Endothelial cell (in vitro differentiated cells): ENCODE measurements around the gene BTBD7. TPM values are rescaled to one million over a fixed set of nuclear protein-coding genes. Genes with fewer than 3 reads are reported as not detected.

ENCODE experiments used
- DNase-seq: peaks from one replicate; pipeline ENCODE4 v3.0.0; 2021; ENCODE audit warnings: low spot score
- H3K27ac Mint-ChIP-seq: one replicate; pipeline ENCODE4 v1.8.0; 2021; ENCODE audit warnings: mixed read lengths, inconsistent platforms; ENCODE audit not compliant: unreplicated experiment
- H3K27me3 Mint-ChIP-seq: one replicate; pipeline ENCODE4 v1.8.0; 2021; ENCODE audit warnings: mild to moderate bottlenecking, moderate library complexity, mixed read lengths, inconsistent platforms; ENCODE audit not compliant: unreplicated experiment
- H3K36me3 Mint-ChIP-seq: one replicate; pipeline ENCODE4 v1.8.0; 2021; ENCODE audit warnings: mild to moderate bottlenecking, low read depth, mixed read lengths, inconsistent platforms; ENCODE audit not compliant: unreplicated experiment
- H3K4me1 Mint-ChIP-seq: one replicate; pipeline ENCODE4 v1.8.0; 2021; ENCODE audit warnings: mild to moderate bottlenecking, mixed read lengths, inconsistent platforms; ENCODE audit not compliant: unreplicated experiment
- H3K4me3 Mint-ChIP-seq: one replicate; pipeline ENCODE4 v1.8.0; 2021; ENCODE audit warnings: mild to moderate bottlenecking, mixed read lengths, inconsistent platforms; ENCODE audit not compliant: unreplicated experiment
- H3K9me3 Mint-ChIP-seq: one replicate; pipeline ENCODE4 v1.8.0; 2021; ENCODE audit warnings: mixed read lengths, inconsistent platforms; ENCODE audit not compliant: unreplicated experiment
- total RNA-seq: library from RNA; stranded (reverse); fragmentation: NEBNext Ultra II Directional; extraction: Animal tissue kit (Norgen Biotek cat#: 25700); gene quantifications from one replicate; pipeline ENCODE4 v1.2.1, GENCODE V29; 2021; ENCODE audit not compliant: unreplicated experiment
- TF ChIP-seq, protein P1 (sequence below): fragments of 200-600 bp; sonication (generic); IDR thresholded peaks from one replicate; pipeline ENCODE4 v1.5.0; 2021; ENCODE audit warnings: antibody characterized with exemption; ENCODE audit not compliant: unreplicated experiment

The BTBD7 gene
- total RNA-seq, 1 donor from 2014 or later = 71.1 TPM

DNA sequence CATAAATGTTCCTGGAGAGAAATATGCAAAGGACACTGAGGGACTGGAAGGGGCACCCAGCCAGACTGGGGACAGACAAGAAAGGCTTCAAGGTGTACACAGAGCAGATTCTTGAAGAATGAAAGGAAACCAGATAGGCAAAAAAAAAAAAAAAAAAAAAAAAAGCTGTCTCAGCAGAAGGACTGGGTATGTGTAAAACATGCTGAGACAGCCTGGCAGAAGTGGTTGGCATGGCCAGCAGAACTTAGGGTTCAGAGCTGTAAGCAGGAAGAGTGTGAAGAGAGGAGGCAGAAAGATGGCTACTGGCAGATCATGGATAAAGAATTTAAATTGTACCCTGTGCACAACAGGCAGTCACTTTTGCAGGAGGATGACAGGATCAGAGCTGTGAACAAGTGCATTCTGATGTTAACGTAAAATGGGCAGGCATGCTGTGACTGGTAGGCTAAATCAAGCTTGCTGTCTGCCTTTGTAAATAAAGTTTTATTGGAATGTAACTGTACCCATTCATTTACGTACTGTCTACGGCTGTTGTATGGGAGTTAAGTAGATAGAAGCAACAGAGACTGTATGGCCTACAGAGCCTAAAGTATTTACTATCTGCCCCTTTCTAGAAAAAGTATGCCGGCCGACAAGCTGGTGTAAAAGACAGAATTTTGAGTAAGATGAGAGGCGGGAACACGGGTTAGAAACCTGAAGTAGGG is 83.6 kb downstream of the BTBD7 start:
- TF ChIP-seq, protein P1, sequence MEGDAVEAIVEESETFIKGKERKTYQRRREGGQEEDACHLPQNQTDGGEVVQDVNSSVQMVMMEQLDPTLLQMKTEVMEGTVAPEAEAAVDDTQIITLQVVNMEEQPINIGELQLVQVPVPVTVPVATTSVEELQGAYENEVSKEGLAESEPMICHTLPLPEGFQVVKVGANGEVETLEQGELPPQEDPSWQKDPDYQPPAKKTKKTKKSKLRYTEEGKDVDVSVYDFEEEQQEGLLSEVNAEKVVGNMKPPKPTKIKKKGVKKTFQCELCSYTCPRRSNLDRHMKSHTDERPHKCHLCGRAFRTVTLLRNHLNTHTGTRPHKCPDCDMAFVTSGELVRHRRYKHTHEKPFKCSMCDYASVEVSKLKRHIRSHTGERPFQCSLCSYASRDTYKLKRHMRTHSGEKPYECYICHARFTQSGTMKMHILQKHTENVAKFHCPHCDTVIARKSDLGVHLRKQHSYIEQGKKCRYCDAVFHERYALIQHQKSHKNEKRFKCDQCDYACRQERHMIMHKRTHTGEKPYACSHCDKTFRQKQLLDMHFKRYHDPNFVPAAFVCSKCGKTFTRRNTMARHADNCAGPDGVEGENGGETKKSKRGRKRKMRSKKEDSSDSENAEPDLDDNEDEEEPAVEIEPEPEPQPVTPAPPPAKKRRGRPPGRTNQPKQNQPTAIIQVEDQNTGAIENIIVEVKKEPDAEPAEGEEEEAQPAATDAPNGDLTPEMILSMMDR = no peak
- no peaks in the 10 kb centered on the region for H3K27me3 Mint-ChIP-seq
- H3K9me3 Mint-ChIP-seq = no peaks in the 10 kb centered on the region
- no peaks in the 10 kb centered on the region for H3K4me1 Mint-ChIP-seq
- H3K36me3 Mint-ChIP-seq = peaks cover 11% of the 10 kb centered on the region
- no peak for DNase-seq
- H3K27ac Mint-ChIP-seq = no peak overlapping the region
- no peak overlapping the region for H3K4me3 Mint-ChIP-seq

DNA sequence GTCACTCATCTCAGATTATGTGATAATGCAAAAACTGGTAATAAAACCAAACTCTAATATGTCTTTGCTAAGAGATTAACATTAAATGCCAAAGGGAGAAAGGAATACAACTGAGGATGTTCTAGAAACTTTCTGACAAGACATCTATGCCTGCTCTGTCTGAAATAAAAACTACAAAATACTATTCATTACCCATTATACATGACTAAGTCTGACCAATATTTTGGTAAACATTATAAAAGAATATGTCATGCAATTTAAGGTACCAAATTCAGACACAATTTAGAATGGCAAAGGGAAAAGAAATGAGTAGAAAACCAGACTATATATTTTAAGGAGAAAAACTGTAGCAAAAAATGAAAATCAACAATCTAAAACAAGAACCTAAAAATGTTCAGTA is 86.3 kb downstream of the BTBD7 start:
- Mint-ChIP-seq H3K4me1 (no peaks in the 10 kb centered on the region), H3K27me3 (peaks cover 4% of the 10 kb centered on the region), H3K9me3 (no peaks in the 10 kb centered on the region), H3K36me3 (peaks cover 23% of the 10 kb centered on the region), H3K4me3 (no peak overlapping the region), H3K27ac (no peak overlapping the region)
- TF ChIP-seq, protein P1 = no peak
- DNase-seq = no peak

DNA sequence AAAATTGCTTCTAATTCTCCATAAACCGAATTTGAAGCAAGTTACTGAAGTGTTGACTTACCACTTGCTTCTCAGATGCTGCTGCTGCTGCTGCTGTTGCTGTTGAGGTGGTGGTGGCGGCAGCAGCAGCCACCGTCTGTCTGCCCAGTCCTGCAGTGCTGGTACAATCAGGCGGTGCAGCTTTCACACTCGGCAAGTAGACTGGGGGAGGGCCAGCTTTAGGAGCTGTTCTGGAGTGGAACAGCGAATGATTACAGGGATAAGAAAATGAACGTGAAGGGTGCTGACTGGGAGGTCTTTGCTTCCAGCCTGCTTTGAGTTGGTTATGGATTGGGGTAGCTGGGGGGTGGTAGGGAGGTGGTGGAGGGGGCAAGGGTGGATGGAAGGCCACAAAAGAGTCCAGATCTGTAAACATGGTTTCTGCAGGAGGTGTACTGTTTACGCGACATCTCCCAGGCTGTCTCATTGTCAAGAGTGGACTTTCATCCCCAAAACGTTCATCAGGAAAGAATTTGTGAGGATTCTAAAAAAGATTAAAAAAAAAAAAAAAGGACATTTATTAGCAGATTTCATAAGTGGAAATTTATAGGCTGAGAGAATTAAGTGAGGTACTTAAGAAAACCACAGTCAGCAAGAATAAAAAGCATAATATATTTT is 86.9 kb downstream of the BTBD7 start:
- no peak overlapping the region for H3K27ac Mint-ChIP-seq
- no peak for DNase-seq
- TF ChIP-seq, protein P1 = no peak
- no peaks in the 10 kb centered on the region for H3K9me3 Mint-ChIP-seq
- H3K27me3 Mint-ChIP-seq = peaks cover 4% of the 10 kb centered on the region
- H3K4me1 Mint-ChIP-seq = no peaks in the 10 kb centered on the region
- no peak overlapping the region for H3K4me3 Mint-ChIP-seq
- peaks cover 23% of the 10 kb centered on the region for H3K36me3 Mint-ChIP-seq

DNA sequence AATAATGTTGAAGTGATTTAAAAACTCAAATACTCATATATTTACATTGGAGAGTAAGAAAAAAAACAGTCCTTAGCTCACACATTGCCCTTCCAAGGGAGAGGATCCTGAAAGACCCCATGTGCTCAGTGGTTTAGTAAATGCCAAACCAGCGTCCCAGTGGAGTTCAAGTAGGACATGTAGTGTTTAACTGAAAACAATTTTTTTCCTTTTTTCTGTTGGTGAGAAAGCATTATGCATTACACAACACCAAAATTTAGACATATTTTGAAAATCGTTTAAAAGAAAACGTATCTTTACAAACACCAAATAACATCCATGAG is 92.2 kb downstream of the BTBD7 start:
- Mint-ChIP-seq H3K9me3 (no peaks in the 10 kb centered on the region), H3K27ac (no peak overlapping the region), H3K36me3 (peaks cover 18% of the 10 kb centered on the region), H3K27me3 (peaks cover 4% of the 10 kb centered on the region), H3K4me1 (no peaks in the 10 kb centered on the region), H3K4me3 (no peak overlapping the region)
- TF ChIP-seq, protein P1 = no peak
- no peak for DNase-seq
